OCI-LY7 (cell line): ENCODE measurements around the gene TMEM144. TPM values are rescaled to one million over a fixed set of nuclear protein-coding genes. Genes with fewer than 3 reads are reported as not detected.

Source experiments
- BruUV-seq: library from RNA; stranded (reverse); fragments of 400-500 nt; replicated peaks from 2 replicates; lab custom pipeline; 2021; lab: Mats Ljungman, UMichigan
- CTCF ChIA-PET: fragments of 300-600 bp; sonication (Branson Sonifier 250); formaldehyde crosslinking; loops from one replicate; lab custom pipeline; 2022; ENCODE audit warnings: antibody characterized with exemption; ENCODE audit not compliant: unreplicated experiment; lab: Charles Lee
- POLR2A ChIA-PET: fragments of 300-600 bp; sonication (Branson Sonifier 250); formaldehyde crosslinking; loops from one replicate; lab custom pipeline; 2022; ENCODE audit warnings: antibody characterized with exemption; lab: Charles Lee
- DNase-seq: peaks from one replicate; pipeline ENCODE4 v3.0.0-alpha.2; 2015; ENCODE audit warnings: low spot score
- H2AFZ ChIP-seq: fragments of 200-600 bp; sonication (generic), shearing (Covaris generic); 2 replicates; pipeline ENCODE4 v1.6.1; 2014; ENCODE audit warnings: mild to moderate bottlenecking, antibody characterized with exemption, low read length, moderate library complexity
- H3K27ac ChIP-seq: fragments of 200-600 bp; sonication (generic); 2 replicates; pipeline ENCODE4 v1.5.1; 2014; ENCODE audit warnings: mixed run types, low read depth, mild to moderate bottlenecking, moderate library complexity, low read length, inconsistent platforms; ENCODE audit not compliant: poor library complexity, severe bottlenecking
- H3K36me3 ChIP-seq: fragments of 200-600 bp; sonication (generic); 2 replicates; pipeline ENCODE4 v1.6.1; 2014; ENCODE audit warnings: mild to moderate bottlenecking, antibody characterized with exemption, low read length, moderate library complexity, mixed read lengths; ENCODE audit not compliant: insufficient read depth
- H3K4me1 ChIP-seq: fragments of 200-600 bp; sonication (generic); 2 replicates; pipeline ENCODE4 v1.5.1; 2014; ENCODE audit warnings: mild to moderate bottlenecking, low read length; ENCODE audit not compliant: insufficient read depth, poor library complexity, severe bottlenecking
- H3K4me2 ChIP-seq: fragments of 200-600 bp; sonication (generic); 2 replicates; pipeline ENCODE4 v1.6.1; 2014; ENCODE audit warnings: mild to moderate bottlenecking, low read length
- H3K4me3 ChIP-seq: fragments of 200-600 bp; sonication (generic); 2 replicates; pipeline ENCODE4 v1.5.1; 2014; ENCODE audit warnings: mild to moderate bottlenecking, low read depth, low read length; ENCODE audit not compliant: poor library complexity, severe bottlenecking
- H3K79me2 ChIP-seq: fragments of 200-600 bp; sonication (generic); 2 replicates; pipeline ENCODE4 v1.6.1; 2016; ENCODE audit warnings: low read depth, mild to moderate bottlenecking, low read length, moderate library complexity, mixed read lengths; ENCODE audit not compliant: insufficient read depth
- H3K9me2 ChIP-seq: fragments of 200-600 bp; sonication (generic); 2 replicates; pipeline ENCODE4 v1.6.1; 2016; ENCODE audit warnings: mild to moderate bottlenecking, low read length, mixed read lengths; ENCODE audit not compliant: insufficient read depth
- H3K9me3 ChIP-seq: fragments of 200-600 bp; sonication (generic); 2 replicates; pipeline ENCODE4 v1.6.1; 2014; ENCODE audit warnings: mild to moderate bottlenecking, mixed run types, low read length, mixed read lengths
- H4K20me1 ChIP-seq: fragments of 200-600 bp; sonication (generic); 2 replicates; pipeline ENCODE4 v1.6.1; 2014; ENCODE audit warnings: mild to moderate bottlenecking, antibody characterized with exemption, low read length, moderate library complexity, mixed read lengths; ENCODE audit not compliant: insufficient read depth
- CTCF ChIP-seq: fragments of 200-600 bp; sonication (generic); conservative IDR thresholded peaks from 2 replicates; pipeline ENCODE4 v1.5.1; 2014; ENCODE audit warnings: mild to moderate bottlenecking, antibody characterized with exemption, low read length, moderate library complexity, mixed read lengths
- EZH2phosphoT487 ChIP-seq: fragments of 200-600 bp; sonication (generic); IDR thresholded peaks from 2 replicates; pipeline ENCODE4 v1.6.1; 2018; ENCODE audit warnings: low read depth, borderline replicate concordance, mild to moderate bottlenecking, mixed run types, antibody characterized with exemption, low read length, moderate library complexity, mixed read lengths
- intact Hi-C: fragments of 100-400 bp; cut with micrococcal nuclease; formaldehyde crosslinking; loops from one replicate; pipeline ENCODE4 v1.10.0; 2022; ENCODE audit not compliant: unreplicated experiment
- total RNA-seq, 2 experiments: library from RNA; depleted of rRNA in 1 of 2; stranded (reverse); fragments of >200 nt in 1 of 2; shearing (Covaris generic) in 1 of 2; gene quantifications; 2 replicates each; pipeline ENCODE4 v1.2.3, GENCODE V29; 2014 to 2022

Gene TMEM144
- total RNA-seq, 2 experiments from 2014 or later = 0.30 TPM; not detected in 1

- H3K79me2 ChIP-seq = no peaks in the 10 kb centered on the region
- H3K27ac ChIP-seq = no peak overlapping the region
- H3K36me3 ChIP-seq = no peaks in the 10 kb centered on the region
- H3K4me2 ChIP-seq = no peak overlapping the region
- CTCF ChIA-PET = no interaction called here
- no peaks in the 10 kb centered on the region for H3K9me2 ChIP-seq
- H3K9me3 ChIP-seq = no peaks in the 10 kb centered on the region
- no peak overlapping the region for H3K4me3 ChIP-seq
- H3K4me1 ChIP-seq = no peaks in the 10 kb centered on the region
- H4K20me1 ChIP-seq = no peaks in the 10 kb centered on the region
- POLR2A ChIA-PET = no interaction called here
- TF ChIP-seq EZH2phosphoT487 (no peak), CTCF (no peak)
- no peak overlapping the region for H2AFZ ChIP-seq
- intact Hi-C loops = no loop called here
- BruUV-seq = no TSS peak
- no peak for DNase-seq
These were observed 89.7 kb downstream of the TMEM144 start for GRCh38 chr4:158300012-158300411.

DNA sequence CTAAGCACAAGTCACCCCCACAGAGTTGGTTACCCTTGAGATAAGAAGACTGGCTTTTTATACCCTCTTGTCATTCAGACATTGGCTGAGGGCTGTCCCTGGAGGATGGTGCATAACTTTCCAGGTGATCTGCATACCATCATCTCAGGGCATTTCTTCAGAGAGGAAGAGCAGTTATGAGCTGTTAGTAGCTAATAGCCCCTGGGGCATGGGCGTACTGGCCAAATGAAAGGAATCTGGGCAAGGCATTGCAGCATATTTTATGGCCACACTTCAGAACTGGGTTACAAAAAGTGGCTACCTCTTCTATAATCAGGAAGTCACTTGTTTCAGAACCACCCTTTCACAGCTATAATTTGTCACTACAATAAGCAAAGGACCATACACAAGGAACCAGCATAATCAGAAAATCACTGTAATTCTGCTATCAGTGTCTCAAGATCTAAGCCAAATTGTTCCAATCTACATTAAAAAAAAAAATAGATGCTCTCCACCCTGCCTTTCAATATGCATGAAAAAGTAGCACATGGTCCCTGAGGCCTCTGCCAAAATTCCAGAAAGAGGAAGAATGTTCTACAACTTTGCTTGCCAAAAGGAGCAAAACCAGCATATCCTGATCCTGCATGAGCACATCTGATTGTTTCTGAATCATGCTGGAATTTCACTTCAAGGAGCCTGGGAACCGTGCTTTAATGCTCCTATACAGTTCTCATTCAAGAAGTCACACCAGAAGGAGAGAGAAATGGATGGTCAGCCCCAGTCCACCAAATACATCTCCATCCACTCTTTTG, 92.0 kb downstream of the TMEM144 start:
- Histone ChIP-seq H3K9me2 (no peaks in the 10 kb centered on the region), H3K4me3 (no peak overlapping the region), H3K4me1 (no peaks in the 10 kb centered on the region), H3K27ac (no peak overlapping the region), H3K9me3 (no peaks in the 10 kb centered on the region), H4K20me1 (no peaks in the 10 kb centered on the region), H2AFZ (no peak overlapping the region), H3K36me3 (no peaks in the 10 kb centered on the region), H3K4me2 (no peak overlapping the region), H3K79me2 (no peaks in the 10 kb centered on the region)
- POLR2A ChIA-PET = interaction anchor here (0.5 to 1.2 kb wide), 4 partner anchors 20 to 1481 kb away, joined by 3 read pairs; no protein-coding TSS in a partner anchor
- intact Hi-C loops = no loop called here
- CTCF ChIA-PET = no interaction called here
- DNase-seq = no peak
- no peak for TF ChIP-seq EZH2phosphoT487
- TF ChIP-seq CTCF = no peak
- BruUV-seq = no TSS peak

- no peak overlapping the region for H3K4me2 ChIP-seq
- ChIA-PET CTCF (no interaction called here), POLR2A (no interaction called here)
- H3K4me3 ChIP-seq = no peak overlapping the region
- no TSS peak for BruUV-seq
- no peaks in the 10 kb centered on the region for H3K36me3 ChIP-seq
- intact Hi-C loops = no loop called here
- TF ChIP-seq EZH2phosphoT487 (no peak), CTCF (no peak)
- H3K27ac ChIP-seq = no peak overlapping the region
- no peaks in the 10 kb centered on the region for H3K79me2 ChIP-seq
- H2AFZ ChIP-seq = no peak overlapping the region
- no peaks in the 10 kb centered on the region for H3K9me2 ChIP-seq
- no peak for DNase-seq
- H3K9me3 ChIP-seq = no peaks in the 10 kb centered on the region
- no peaks in the 10 kb centered on the region for H4K20me1 ChIP-seq
- no peaks in the 10 kb centered on the region for H3K4me1 ChIP-seq
These were observed 94.4 kb downstream of the TMEM144 start for GRCh38 chr4:158304694-158305093.
